K562 (cell line): Measurements from ENCODE around the gene FCRL6. TPM values are rescaled to one million over a fixed set of nuclear protein-coding genes. Genes with fewer than 3 reads are reported as not detected.

Experiments
- ATAC-seq: fragments of 200-7000 bp; cut with Tn5 transposase; 3 replicates; pipeline ENCODE4 v1.9.1; 2020; ENCODE audit warnings: moderate library complexity
- BruUV-seq: library from RNA; stranded (reverse); fragments of 400-500 nt; replicated peaks from 2 replicates; lab custom pipeline; 2021; lab: Mats Ljungman, UMichigan
- CTCF ChIA-PET: fragments of 300-600 bp; formaldehyde crosslinking; extraction: SDS; loops from one replicate; lab custom pipeline; 2021; ENCODE audit warnings: low intra/inter-chr PET ratio; lab: Yijun Ruan, JAX
- POLR2A ChIA-PET: fragments of 300-600, 350-650 bp; sonication (Branson Sonifier 250); formaldehyde crosslinking; extraction: SDS; loops from one replicate; lab custom pipeline; 2021; ENCODE audit warnings: antibody characterized with exemption, inconsistent platforms; lab: Yijun Ruan, JAX
- DNase-seq, 4 experiments: peaks; one replicate each; pipeline versions ENCODE4 v3.0.0 to v3.0.0-alpha.2; 2011 to 2018; ENCODE audit warnings: low spot score in 3 of 4, mixed read lengths in 3 of 4; ENCODE audit errors: extremely low read depth in 1 of 4
- FAIRE-seq: peaks from 2 replicates; lab custom pipeline; 2011; peaks lifted over from hg19 to GRCh38; lab: Jason Lieb, UNC
- H2AFZ ChIP-seq: 2 replicates; pipeline ENCODE4 v1.6.0; 2011; ENCODE audit warnings: low read depth, low read length, control low read depth, inconsistent platforms
- H3K27ac ChIP-seq: fragments of 200-600 bp; 3 replicates; pipeline ENCODE4 v1.8.0; 2011; ENCODE audit warnings: low read depth, mild to moderate bottlenecking, control low read depth, inconsistent platforms, low read length, moderate library complexity, mixed read lengths; ENCODE audit errors: extremely low read depth
- H3K27me3 ChIP-seq, 2 experiments: fragments of 300-600 bp in 1 of 2; 2 replicates in 1 of 2; 3 replicates in 1 of 2; pipeline versions ENCODE4 v1.6.0 to v1.8.0; 2011; ENCODE audit warnings: inconsistent platforms in 2 of 2, low read length in 2 of 2, mild to moderate bottlenecking in 1 of 2, mixed read lengths in 1 of 2, moderate library complexity in 1 of 2; ENCODE audit not compliant: control insufficient read depth in 2 of 2, insufficient read depth in 2 of 2
- H3K36me3 ChIP-seq: fragments of 300-600 bp; 3 replicates; pipeline ENCODE4 v1.8.0; 2011; ENCODE audit warnings: mild to moderate bottlenecking, low read length, inconsistent platforms; ENCODE audit not compliant: control insufficient read depth, insufficient read depth
- H3K4me1 ChIP-seq, 2 experiments: fragments of 200-600 bp in 1 of 2; replicated peaks in 1 of 2; 2 replicates in 1 of 2; 3 replicates in 1 of 2; pipeline versions ENCODE4 v1.5.1 to v1.8.0; 2011; ENCODE audit warnings: inconsistent platforms in 2 of 2, low read length in 2 of 2, mild to moderate bottlenecking in 1 of 2, mixed read lengths in 1 of 2, moderate library complexity in 1 of 2; ENCODE audit not compliant: control insufficient read depth in 2 of 2, insufficient read depth in 2 of 2
- H3K4me2 ChIP-seq: 2 replicates; pipeline ENCODE4 v1.6.1; 2011; ENCODE audit warnings: low read length, control low read depth, inconsistent platforms, mixed read lengths; ENCODE audit not compliant: insufficient read depth
- H3K4me3 ChIP-seq: fragments of 200-600 bp; sonication (generic), shearing (Covaris generic); 2 replicates; pipeline ENCODE4 v1.5.1; 2016; ENCODE audit warnings: control low read depth, inconsistent platforms
- H3K79me2 ChIP-seq: fragments of 200-600 bp; 3 replicates; pipeline ENCODE4 v1.8.0; 2011; ENCODE audit warnings: low read length, inconsistent platforms; ENCODE audit not compliant: control insufficient read depth, insufficient read depth
- H3K9ac ChIP-seq, 2 experiments: 2 replicates each; pipeline versions ENCODE4 v1.6.0 to v1.6.1; 2011; ENCODE audit warnings: low read depth in 2 of 2, low read length in 2 of 2, control low read depth in 1 of 2, inconsistent platforms in 1 of 2, mild to moderate bottlenecking in 1 of 2, mixed read lengths in 1 of 2; ENCODE audit not compliant: insufficient read depth in 1 of 2
- H3K9me1 ChIP-seq: one replicate; pipeline ENCODE4 v1.6.0; 2011; ENCODE audit warnings: inconsistent platforms, mild to moderate bottlenecking, low read length, moderate library complexity; ENCODE audit not compliant: control insufficient read depth, insufficient read depth
- H3K9me3 ChIP-seq: replicated peaks from 2 replicates; pipeline ENCODE4 v1.5.1; 2011; ENCODE audit warnings: low read depth, low read length, inconsistent platforms; ENCODE audit not compliant: control insufficient read depth, insufficient read depth
- H4K20me1 ChIP-seq: replicated peaks from 2 replicates; pipeline ENCODE4 v1.6.1; 2011; ENCODE audit warnings: low read length, inconsistent platforms, mixed read lengths; ENCODE audit not compliant: control insufficient read depth, insufficient read depth
- ARNT ChIP-seq, 2 experiments: fragments of 450-650 bp; IDR thresholded peaks; 2 replicates each; pipeline ENCODE4 v1.6.1; 2016; ENCODE audit warnings: mild to moderate bottlenecking in 1 of 2
- FOXP1 ChIP-seq: sonication (generic); formaldehyde crosslinking; IDR thresholded peaks from 2 replicates; pipeline ENCODE4 v1.8.0; 2022; ENCODE audit warnings: mild to moderate bottlenecking, missing genetic modification reagents
- GTF2A2 ChIP-seq: IDR thresholded peaks from 2 replicates; pipeline ENCODE4 v1.6.1; 2016; ENCODE audit warnings: mild to moderate bottlenecking, missing genetic modification characterization, missing compliant biosample characterization
- HDAC1 ChIP-seq, 2 experiments: fragments of 450-650 bp; IDR thresholded peaks; 2 replicates each; pipeline ENCODE4 v1.6.1; 2016 to 2017; ENCODE audit warnings: inconsistent platforms in 1 of 2, mild to moderate bottlenecking in 1 of 2, moderate library complexity in 1 of 2
- HDAC2 ChIP-seq: fragments of 450-650 bp; IDR thresholded peaks from 2 replicates; pipeline ENCODE4 v1.6.1; 2016; ENCODE audit warnings: mild to moderate bottlenecking
- KDM1A ChIP-seq, 2 experiments: fragments of 450-650 bp; IDR thresholded peaks; 2 replicates each; pipeline ENCODE4 v1.6.1; 2016; ENCODE audit warnings: mild to moderate bottlenecking in 2 of 2
- MEF2D ChIP-seq: conservative IDR thresholded peaks from 2 replicates; pipeline ENCODE4 v1.6.1; 2016; ENCODE audit warnings: low read depth, missing genetic modification characterization, missing compliant biosample characterization
- RCOR1 ChIP-seq, 2 experiments: IDR thresholded peaks; 2 replicates each; pipeline ENCODE4 v1.6.1; 2012; ENCODE audit warnings: low read depth in 2 of 2, low read length in 2 of 2, borderline replicate concordance in 1 of 2, improper control_type of control experiment in 1 of 2
- SMARCA5 ChIP-seq: fragments of 450-650 bp; IDR thresholded peaks from 2 replicates; pipeline ENCODE4 v1.6.1; 2016
- ZNF282 ChIP-seq: sonication (generic); formaldehyde crosslinking; IDR thresholded peaks from 2 replicates; pipeline ENCODE4 v1.8.1; 2023; ENCODE audit warnings: missing genetic modification reagents
- WGBS: fragments of 100-300 bp; shearing (Covaris generic); methylation state at CpG from one replicate; pipeline ENCODE4 v1.1.6; 2016; ENCODE audit warnings: low coverage, mixed read lengths; ENCODE audit not compliant: insufficient coverage; ENCODE audit errors: missing lambda C conversion rate; 5-methylcytosine and 5-hydroxymethylcytosine counted together
- in situ Hi-C: fragments of 300-500 bp; cut with MboI; formaldehyde crosslinking; loops from 4 replicates; pipeline ENCODE4 v1.15.0; 2018; ENCODE audit warnings: inconsistent platforms, mixed read lengths
- intact Hi-C: fragments of 100-400 bp; cut with micrococcal nuclease; formaldehyde crosslinking; loops from 2 replicates; pipeline ENCODE4 v1.14.2; 2022
- polyA plus RNA-seq, 8 experiments: library from polyadenylated mRNA; depleted of rRNA in 4 of 8; stranded (reverse) in 5 of 8; unstranded in 3 of 8; fragments of >200 nt; fragmentation: Nextera tagmentation in 2 of 8; fragmentation: Illumina TruSeq in 1 of 8; extraction: Ambion mirVana in 2 of 8; extraction: Trizol in 1 of 8; gene quantifications; 2 replicates each; pipeline versions ENCODE4 v1.2.1 to v1.2.3, GENCODE V29; 2011 to 2014; ENCODE audit warnings: inconsistent platforms in 1 of 8, missing spikeins in 1 of 8
- small RNA-seq: library from RNA; depleted of rRNA; stranded (forward); fragments of <200 nt; gene quantifications from one replicate; pipeline ENCODE3, GENCODE V24; 2014
- total RNA-seq, 7 experiments: library from RNA; depleted of rRNA in 6 of 7; stranded (reverse); fragments of >200 nt in 6 of 7; fragmentation: Illumina TruSeq in 2 of 7; extraction: Trizol in 2 of 7; gene quantifications; 2 replicates each; pipeline versions ENCODE4 v1.2.1 to v1.2.3, GENCODE V29; 2011 to 2021; ENCODE audit warnings: low replicate concordance in 1 of 7
- TF ChIP-seq, protein P1 (sequence below), 2 experiments: fragments of 450-650 bp; IDR thresholded peaks; 2 replicates each; pipeline ENCODE4 v1.6.1; 2016
- TF ChIP-seq, protein P2 (sequence below): sonication (generic); formaldehyde crosslinking; IDR thresholded peaks from 2 replicates; pipeline ENCODE4 v1.8.1; 2023; ENCODE audit warnings: mild to moderate bottlenecking, missing genetic modification reagents

Gene FCRL6
- total and polyA plus RNA-seq, 9 of the 15 experiments (the other 6 are each of a cell fraction or from before 2014, with no cell fraction given) = not detected

DNA sequence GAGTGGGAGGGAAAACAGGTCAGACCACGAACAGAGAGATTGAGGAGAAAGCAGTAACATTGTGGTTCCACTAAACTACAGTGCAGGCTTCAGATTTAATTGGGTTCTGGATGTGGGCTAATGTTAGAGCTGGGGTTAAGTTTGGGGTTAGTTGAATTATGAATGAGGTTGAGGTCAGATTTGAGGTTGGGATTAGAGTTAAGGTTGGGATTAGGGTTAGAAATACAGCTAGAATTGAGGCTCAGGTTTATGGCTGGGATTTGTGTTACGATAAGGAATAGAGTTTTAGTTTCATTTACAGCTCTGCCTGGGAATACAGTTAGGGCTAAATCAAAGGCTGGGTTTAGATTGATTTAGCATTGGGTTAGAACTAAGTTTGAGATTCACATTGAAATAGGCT is 62.1 kb downstream of the FCRL6 start:
- Histone ChIP-seq H3K4me1 (peaks cover 6 to 9% of the 10 kb centered on the region in 2 experiments), H4K20me1 (no peaks in the 10 kb centered on the region), H3K9me1 (no peaks in the 10 kb centered on the region), H3K9me3 (no peaks in the 10 kb centered on the region), H3K27ac (no peak overlapping the region), H3K9ac (no peak overlapping the region), H3K79me2 (no peaks in the 10 kb centered on the region), H3K27me3 (peaks cover 2 to 40% of the 10 kb centered on the region in 2 experiments; a peak in 4 of 5 replicates), H3K4me3 (no peak overlapping the region), H3K4me2 (no peak overlapping the region), H2AFZ (no peak overlapping the region), H3K36me3 (no peaks in the 10 kb centered on the region)
- in situ Hi-C loops = no loop called here
- CTCF ChIA-PET = no interaction called here
- no peak for FAIRE-seq
- BruUV-seq = no TSS peak
- peak in 1 of 2 experiments; percentile 86; a peak in 2 of 4 replicates for TF ChIP-seq HDAC1 (IDR thresholded peaks at IDR 0.05)
- no peak for TF ChIP-seq FOXP1
- TF ChIP-seq ARNT (IDR thresholded peaks at IDR 0.05) = no peak
- TF ChIP-seq, protein P1, sequence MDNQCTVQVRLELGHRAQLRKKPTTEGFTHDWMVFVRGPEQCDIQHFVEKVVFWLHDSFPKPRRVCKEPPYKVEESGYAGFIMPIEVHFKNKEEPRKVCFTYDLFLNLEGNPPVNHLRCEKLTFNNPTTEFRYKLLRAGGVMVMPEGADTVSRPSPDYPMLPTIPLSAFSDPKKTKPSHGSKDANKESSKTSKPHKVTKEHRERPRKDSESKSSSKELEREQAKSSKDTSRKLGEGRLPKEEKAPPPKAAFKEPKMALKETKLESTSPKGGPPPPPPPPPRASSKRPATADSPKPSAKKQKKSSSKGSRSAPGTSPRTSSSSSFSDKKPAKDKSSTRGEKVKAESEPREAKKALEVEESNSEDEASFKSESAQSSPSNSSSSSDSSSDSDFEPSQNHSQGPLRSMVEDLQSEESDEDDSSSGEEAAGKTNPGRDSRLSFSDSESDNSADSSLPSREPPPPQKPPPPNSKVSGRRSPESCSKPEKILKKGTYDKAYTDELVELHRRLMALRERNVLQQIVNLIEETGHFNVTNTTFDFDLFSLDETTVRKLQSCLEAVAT (IDR thresholded peaks at IDR 0.05) = 0 out of 4 replicates have a peak, but pooled peaks of 1 of the 2 experiments have one; percentile 43
- TF ChIP-seq KDM1A (IDR thresholded peaks at IDR 0.05) = peak; percentile 97 to 98
- peak; percentile 53 to 83; a peak in 3 of 4 replicates for TF ChIP-seq RCOR1 (IDR thresholded peaks at IDR 0.05; ENCODE audit: borderline replicate concordance in 1 of 2, low read depth in 2 of 2, low read length in 2 of 2)
- no peak for TF ChIP-seq ZNF282
- TF ChIP-seq, protein P2, sequence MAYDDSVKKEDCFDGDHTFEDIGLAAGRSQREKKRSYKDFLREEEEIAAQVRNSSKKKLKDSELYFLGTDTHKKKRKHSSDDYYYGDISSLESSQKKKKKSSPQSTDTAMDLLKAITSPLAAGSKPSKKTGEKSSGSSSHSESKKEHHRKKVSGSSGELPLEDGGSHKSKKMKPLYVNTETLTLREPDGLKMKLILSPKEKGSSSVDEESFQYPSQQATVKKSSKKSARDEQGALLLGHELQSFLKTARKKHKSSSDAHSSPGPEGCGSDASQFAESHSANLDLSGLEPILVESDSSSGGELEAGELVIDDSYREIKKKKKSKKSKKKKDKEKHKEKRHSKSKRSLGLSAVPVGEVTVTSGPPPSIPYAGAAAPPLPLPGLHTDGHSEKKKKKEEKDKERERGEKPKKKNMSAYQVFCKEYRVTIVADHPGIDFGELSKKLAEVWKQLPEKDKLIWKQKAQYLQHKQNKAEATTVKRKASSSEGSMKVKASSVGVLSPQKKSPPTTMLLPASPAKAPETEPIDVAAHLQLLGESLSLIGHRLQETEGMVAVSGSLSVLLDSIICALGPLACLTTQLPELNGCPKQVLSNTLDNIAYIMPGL (CRISPR knock-in tag) = no peak
- no peak for TF ChIP-seq SMARCA5
- no peak for TF ChIP-seq MEF2D (tag)
- peak; percentile 62; the same call in 1 of the 2 replicates for TF ChIP-seq HDAC2
- no peak for TF ChIP-seq GTF2A2
- POLR2A ChIA-PET = interaction anchor here (0.6 to 0.9 kb wide), 2 partner anchors 11 to 71 kb away, joined by 3 to 5 read pairs; no protein-coding TSS in a partner anchor
- ATAC-seq = no peak
- intact Hi-C loops = no loop called here
- DNase-seq = no peak
- WGBS = 3% methylated on average over 2 of the region's 2 CpGs

Small RNA genes lying within 50 kb of the gene (small RNA-seq; reads per million reads assigned to genes)
- not detected for gene RF00570

Other genes with a start within 250 kb of the FCRL6 start
Only the 7 nearest of the 10 such genes appear.
- not detected in 2 replicates for gene CRP, start 87.8 kb upstream of the FCRL6 start, total RNA-seq (2014; rRNA removed)
- not detected in 2 replicates for gene CRP, start 87.8 kb upstream of the FCRL6 start, total RNA-seq (2014; rRNA removed; fragmentation: Illumina TruSeq; extraction: Trizol)
- not detected in 2 replicates for gene CRP, start 87.8 kb upstream of the FCRL6 start, total RNA-seq (2015; rRNA removed; fragmentation: Illumina TruSeq; extraction: Trizol)
- gene CRP, start 87.8 kb upstream of the FCRL6 start, total RNA-seq (2021) = 0.69 and 0.98 TPM in 2 replicates
- gene CRP, start 87.8 kb upstream of the FCRL6 start, polyA plus RNA-seq (2011; rRNA removed) = not detected in 2 replicates
- gene CRP, start 87.8 kb upstream of the FCRL6 start, polyA plus RNA-seq (2014; fragmentation: Illumina TruSeq; extraction: Trizol) = not detected in 2 replicates
- gene CRP, start 87.8 kb upstream of the FCRL6 start, polyA plus RNA-seq (2014; fragmentation: Nextera tagmentation; extraction: Ambion mirVana) = not detected
- not detected in 2 replicates for gene CRP, start 87.8 kb upstream of the FCRL6 start, polyA plus RNA-seq (2014; rRNA removed)
- gene DUSP23, start 21.4 kb upstream of the FCRL6 start, total RNA-seq (2014; rRNA removed) = 31.8 and 49.6 TPM in 2 replicates
- 13.2 and 13.7 TPM in 2 replicates for gene DUSP23, start 21.4 kb upstream of the FCRL6 start, total RNA-seq (2014; rRNA removed; fragmentation: Illumina TruSeq; extraction: Trizol)
- gene DUSP23, start 21.4 kb upstream of the FCRL6 start, total RNA-seq (2015; rRNA removed; fragmentation: Illumina TruSeq; extraction: Trizol) = 15.8 and 19.9 TPM in 2 replicates
- gene DUSP23, start 21.4 kb upstream of the FCRL6 start, total RNA-seq (2021) = 27.7 and 31.6 TPM in 2 replicates
- 11.2 and 12.9 TPM in 2 replicates for gene DUSP23, start 21.4 kb upstream of the FCRL6 start, polyA plus RNA-seq (2011; rRNA removed)
- 8.7 and 12.9 TPM in 2 replicates for gene DUSP23, start 21.4 kb upstream of the FCRL6 start, polyA plus RNA-seq (2014; fragmentation: Illumina TruSeq; extraction: Trizol)
- gene DUSP23, start 21.4 kb upstream of the FCRL6 start, polyA plus RNA-seq (2014; fragmentation: Nextera tagmentation; extraction: Ambion mirVana) = 1 to 10 TPM; 1.0 to 3.0 TPM
- gene DUSP23, start 21.4 kb upstream of the FCRL6 start, polyA plus RNA-seq (2014; rRNA removed) = 34.8 and 36.2 TPM in 2 replicates
- gene SLAMF8, start 24.5 kb downstream of the FCRL6 start, total RNA-seq (2014; rRNA removed) = not detected in 2 replicates
- not detected in 2 replicates for gene SLAMF8, start 24.5 kb downstream of the FCRL6 start, total RNA-seq (2014; rRNA removed; fragmentation: Illumina TruSeq; extraction: Trizol)
- gene SLAMF8, start 24.5 kb downstream of the FCRL6 start, total RNA-seq (2015; rRNA removed; fragmentation: Illumina TruSeq; extraction: Trizol) = not detected in 2 replicates
- gene SLAMF8, start 24.5 kb downstream of the FCRL6 start, total RNA-seq (2021) = not detected in 2 replicates
- gene SLAMF8, start 24.5 kb downstream of the FCRL6 start, polyA plus RNA-seq (2011; rRNA removed) = 0.07 TPM in 1 of 2 replicates, not detected in the other
- gene SLAMF8, start 24.5 kb downstream of the FCRL6 start, polyA plus RNA-seq (2014; fragmentation: Illumina TruSeq; extraction: Trizol) = not detected in 2 replicates
- not detected for gene SLAMF8, start 24.5 kb downstream of the FCRL6 start, polyA plus RNA-seq (2014; fragmentation: Nextera tagmentation; extraction: Ambion mirVana)
- gene SLAMF8, start 24.5 kb downstream of the FCRL6 start, polyA plus RNA-seq (2014; rRNA removed) = not detected in 2 replicates
- not detected in 2 replicates for gene VSIG8, start 60.3 kb downstream of the FCRL6 start, total RNA-seq (2014; rRNA removed)
- not detected in 2 replicates for gene VSIG8, start 60.3 kb downstream of the FCRL6 start, total RNA-seq (2014; rRNA removed; fragmentation: Illumina TruSeq; extraction: Trizol)
- gene VSIG8, start 60.3 kb downstream of the FCRL6 start, total RNA-seq (2015; rRNA removed; fragmentation: Illumina TruSeq; extraction: Trizol) = not detected in 2 replicates
- gene VSIG8, start 60.3 kb downstream of the FCRL6 start, total RNA-seq (2021) = not detected in 2 replicates
- 0.05 TPM in 1 of 2 replicates, not detected in the other for gene VSIG8, start 60.3 kb downstream of the FCRL6 start, polyA plus RNA-seq (2011; rRNA removed)
- gene VSIG8, start 60.3 kb downstream of the FCRL6 start, polyA plus RNA-seq (2014; fragmentation: Illumina TruSeq; extraction: Trizol) = not detected in 2 replicates
- not detected for gene VSIG8, start 60.3 kb downstream of the FCRL6 start, polyA plus RNA-seq (2014; fragmentation: Nextera tagmentation; extraction: Ambion mirVana)
- not detected in 2 replicates for gene VSIG8, start 60.3 kb downstream of the FCRL6 start, polyA plus RNA-seq (2014; rRNA removed)
- gene CFAP45, start 97.8 kb downstream of the FCRL6 start, total RNA-seq (2014; rRNA removed) = 1.2 and 1.5 TPM in 2 replicates
- 1.2 and 1.7 TPM in 2 replicates for gene CFAP45, start 97.8 kb downstream of the FCRL6 start, total RNA-seq (2014; rRNA removed; fragmentation: Illumina TruSeq; extraction: Trizol)
- 0.94 and 1.4 TPM in 2 replicates for gene CFAP45, start 97.8 kb downstream of the FCRL6 start, total RNA-seq (2015; rRNA removed; fragmentation: Illumina TruSeq; extraction: Trizol)
- gene CFAP45, start 97.8 kb downstream of the FCRL6 start, total RNA-seq (2021) = 0.72 and 1.6 TPM in 2 replicates
- gene CFAP45, start 97.8 kb downstream of the FCRL6 start, polyA plus RNA-seq (2011; rRNA removed) = 0.85 and 1.5 TPM in 2 replicates
- 1.6 and 2.0 TPM in 2 replicates for gene CFAP45, start 97.8 kb downstream of the FCRL6 start, polyA plus RNA-seq (2014; fragmentation: Illumina TruSeq; extraction: Trizol)
- gene CFAP45, start 97.8 kb downstream of the FCRL6 start, polyA plus RNA-seq (2014; fragmentation: Nextera tagmentation; extraction: Ambion mirVana) = 1 to 10 TPM in 1 of 2 experiments, under 1 TPM in 1; 0.65 to 1.3 TPM
- 1.0 and 2.4 TPM in 2 replicates for gene CFAP45, start 97.8 kb downstream of the FCRL6 start, polyA plus RNA-seq (2014; rRNA removed)
- gene TAGLN2, start 123.1 kb downstream of the FCRL6 start, total RNA-seq (2014; rRNA removed) = 456 and 502 TPM in 2 replicates
- gene TAGLN2, start 123.1 kb downstream of the FCRL6 start, total RNA-seq (2014; rRNA removed; fragmentation: Illumina TruSeq; extraction: Trizol) = 180 and 192 TPM in 2 replicates
- gene TAGLN2, start 123.1 kb downstream of the FCRL6 start, total RNA-seq (2015; rRNA removed; fragmentation: Illumina TruSeq; extraction: Trizol) = 247 and 249 TPM in 2 replicates
- 498 and 506 TPM in 2 replicates for gene TAGLN2, start 123.1 kb downstream of the FCRL6 start, total RNA-seq (2021)
- 414 and 518 TPM in 2 replicates for gene TAGLN2, start 123.1 kb downstream of the FCRL6 start, polyA plus RNA-seq (2011; rRNA removed)
- gene TAGLN2, start 123.1 kb downstream of the FCRL6 start, polyA plus RNA-seq (2014; fragmentation: Illumina TruSeq; extraction: Trizol) = 565 and 573 TPM in 2 replicates
- gene TAGLN2, start 123.1 kb downstream of the FCRL6 start, polyA plus RNA-seq (2014; fragmentation: Nextera tagmentation; extraction: Ambion mirVana) = 100 to 1,000 TPM; 334 to 683 TPM
- gene TAGLN2, start 123.1 kb downstream of the FCRL6 start, polyA plus RNA-seq (2014; rRNA removed) = 455 and 456 TPM in 2 replicates
- gene IGSF9, start 143.3 kb downstream of the FCRL6 start, total RNA-seq (2014; rRNA removed) = 0.09 and 0.24 TPM in 2 replicates
- gene IGSF9, start 143.3 kb downstream of the FCRL6 start, total RNA-seq (2014; rRNA removed; fragmentation: Illumina TruSeq; extraction: Trizol) = 0.04 TPM in 1 of 2 replicates, not detected in the other
- 0.04 and 0.08 TPM in 2 replicates for gene IGSF9, start 143.3 kb downstream of the FCRL6 start, total RNA-seq (2015; rRNA removed; fragmentation: Illumina TruSeq; extraction: Trizol)
- gene IGSF9, start 143.3 kb downstream of the FCRL6 start, total RNA-seq (2021) = 0.29 and 0.34 TPM in 2 replicates
- 0.03 and 0.09 TPM in 2 replicates for gene IGSF9, start 143.3 kb downstream of the FCRL6 start, polyA plus RNA-seq (2011; rRNA removed)
- 0.19 and 0.22 TPM in 2 replicates for gene IGSF9, start 143.3 kb downstream of the FCRL6 start, polyA plus RNA-seq (2014; fragmentation: Illumina TruSeq; extraction: Trizol)
- under 1 TPM in 1 of 2 experiments, not detected in 1; 0.04 TPM for gene IGSF9, start 143.3 kb downstream of the FCRL6 start, polyA plus RNA-seq (2014; fragmentation: Nextera tagmentation; extraction: Ambion mirVana)
- gene IGSF9, start 143.3 kb downstream of the FCRL6 start, polyA plus RNA-seq (2014; rRNA removed) = 0.25 and 0.31 TPM in 2 replicates